Loucy (cell line): ENCODE measurements around the gene KLHL12.

Source experiments
- H2AFZ ChIP-seq: fragments of 200-600 bp; sonication (generic); 2 replicates; pipeline ENCODE4 v1.6.0; 2016; ENCODE audit warnings: antibody characterized with exemption, mild to moderate bottlenecking, low read length, moderate library complexity
- H3F3A ChIP-seq: fragments of 200-600 bp; 2 replicates; pipeline ENCODE4 v1.6.0; 2016; ENCODE audit warnings: antibody characterized with exemption, low read depth, mild to moderate bottlenecking
- H3K27me3 ChIP-seq: fragments of 200-600 bp; sonication (generic); 2 replicates; pipeline ENCODE4 v1.6.1; 2014; ENCODE audit warnings: low read length, mild to moderate bottlenecking; ENCODE audit not compliant: insufficient read depth, poor library complexity, severe bottlenecking
- H3K36me3 ChIP-seq: fragments of 200-600 bp; sonication (generic); 2 replicates; pipeline ENCODE4 v1.6.1; 2016; ENCODE audit warnings: low read length; ENCODE audit not compliant: insufficient read depth
- H3K4me1 ChIP-seq: fragments of 200-600 bp; sonication (generic); 2 replicates; pipeline ENCODE4 v1.5.1; 2014; ENCODE audit warnings: low read length, mild to moderate bottlenecking; ENCODE audit not compliant: insufficient read depth, poor library complexity, severe bottlenecking
- H3K4me2 ChIP-seq: fragments of 200-600 bp; sonication (generic); 2 replicates; pipeline ENCODE4 v1.6.0; 2014; ENCODE audit warnings: antibody characterized with exemption, low read length, low read depth, mild to moderate bottlenecking; ENCODE audit not compliant: poor library complexity, severe bottlenecking
- H3K4me3 ChIP-seq: fragments of 200-600 bp; sonication (generic); 2 replicates; pipeline ENCODE4 v1.5.1; 2014; ENCODE audit warnings: low read length, mild to moderate bottlenecking, mixed read lengths; ENCODE audit not compliant: poor library complexity, severe bottlenecking
- H3K79me2 ChIP-seq: fragments of 200-600 bp; sonication (generic); 2 replicates; pipeline ENCODE4 v1.6.1; 2014; ENCODE audit warnings: low read length; ENCODE audit not compliant: insufficient read depth
- H3K9ac ChIP-seq: fragments of 200-600 bp; sonication (generic); 2 replicates; pipeline ENCODE4 v1.6.0; 2014; ENCODE audit warnings: mild to moderate bottlenecking, low read depth, low read length, moderate library complexity; ENCODE audit not compliant: poor library complexity, severe bottlenecking
- H3K9me2 ChIP-seq: fragments of 200-600 bp; sonication (generic); replicated peaks from 2 replicates; pipeline ENCODE4 v1.6.1; 2016; ENCODE audit warnings: low read depth, low read length, mixed read lengths
- H3K9me3 ChIP-seq: fragments of 200-600 bp; sonication (generic); 2 replicates; pipeline ENCODE4 v1.6.1; 2014; ENCODE audit warnings: mild to moderate bottlenecking, antibody characterized with exemption, low read length, low read depth; ENCODE audit not compliant: insufficient read depth
- H4K20me1 ChIP-seq: fragments of 200-600 bp; sonication (generic); 2 replicates; pipeline ENCODE4 v1.6.0; 2014; ENCODE audit warnings: antibody characterized with exemption, low read length, mild to moderate bottlenecking; ENCODE audit not compliant: insufficient read depth, poor library complexity, severe bottlenecking
- EZH2phosphoT487 ChIP-seq: fragments of 200-600 bp; IDR thresholded peaks from 2 replicates; pipeline ENCODE4 v1.6.1; 2018; ENCODE audit warnings: antibody characterized with exemption, mild to moderate bottlenecking, moderate library complexity, borderline replicate concordance
- TF ChIP-seq, protein P1 (sequence below): fragments of 200-600 bp; sonication (generic); conservative IDR thresholded peaks from 2 replicates; pipeline ENCODE4 v1.5.1; 2014; ENCODE audit warnings: mild to moderate bottlenecking, antibody characterized with exemption, low read length

The KLHL12 gene

GRCh38 chr1:202972046-202972445 lies 45.0 kb upstream of the KLHL12 start:
- no peaks in the 10 kb centered on the region for H3K9me2 ChIP-seq
- no peaks in the 10 kb centered on the region for H3K79me2 ChIP-seq
- no peaks in the 10 kb centered on the region for H3K9me3 ChIP-seq
- TF ChIP-seq EZH2phosphoT487: no peak
- TF ChIP-seq, protein P1, sequence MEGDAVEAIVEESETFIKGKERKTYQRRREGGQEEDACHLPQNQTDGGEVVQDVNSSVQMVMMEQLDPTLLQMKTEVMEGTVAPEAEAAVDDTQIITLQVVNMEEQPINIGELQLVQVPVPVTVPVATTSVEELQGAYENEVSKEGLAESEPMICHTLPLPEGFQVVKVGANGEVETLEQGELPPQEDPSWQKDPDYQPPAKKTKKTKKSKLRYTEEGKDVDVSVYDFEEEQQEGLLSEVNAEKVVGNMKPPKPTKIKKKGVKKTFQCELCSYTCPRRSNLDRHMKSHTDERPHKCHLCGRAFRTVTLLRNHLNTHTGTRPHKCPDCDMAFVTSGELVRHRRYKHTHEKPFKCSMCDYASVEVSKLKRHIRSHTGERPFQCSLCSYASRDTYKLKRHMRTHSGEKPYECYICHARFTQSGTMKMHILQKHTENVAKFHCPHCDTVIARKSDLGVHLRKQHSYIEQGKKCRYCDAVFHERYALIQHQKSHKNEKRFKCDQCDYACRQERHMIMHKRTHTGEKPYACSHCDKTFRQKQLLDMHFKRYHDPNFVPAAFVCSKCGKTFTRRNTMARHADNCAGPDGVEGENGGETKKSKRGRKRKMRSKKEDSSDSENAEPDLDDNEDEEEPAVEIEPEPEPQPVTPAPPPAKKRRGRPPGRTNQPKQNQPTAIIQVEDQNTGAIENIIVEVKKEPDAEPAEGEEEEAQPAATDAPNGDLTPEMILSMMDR: no peak
- no peak overlapping the region for H3K4me3 ChIP-seq
- H3K9ac ChIP-seq: no peak overlapping the region
- H4K20me1 ChIP-seq: no peaks in the 10 kb centered on the region
- H3F3A ChIP-seq: no peaks in the 10 kb centered on the region
- no peaks in the 10 kb centered on the region for H3K36me3 ChIP-seq
- H3K4me2 ChIP-seq: no peak overlapping the region
- no peak overlapping the region for H2AFZ ChIP-seq
- peaks cover 16% of the 10 kb centered on the region for H3K4me1 ChIP-seq
- H3K27me3 ChIP-seq: no peaks in the 10 kb centered on the region

DNA sequence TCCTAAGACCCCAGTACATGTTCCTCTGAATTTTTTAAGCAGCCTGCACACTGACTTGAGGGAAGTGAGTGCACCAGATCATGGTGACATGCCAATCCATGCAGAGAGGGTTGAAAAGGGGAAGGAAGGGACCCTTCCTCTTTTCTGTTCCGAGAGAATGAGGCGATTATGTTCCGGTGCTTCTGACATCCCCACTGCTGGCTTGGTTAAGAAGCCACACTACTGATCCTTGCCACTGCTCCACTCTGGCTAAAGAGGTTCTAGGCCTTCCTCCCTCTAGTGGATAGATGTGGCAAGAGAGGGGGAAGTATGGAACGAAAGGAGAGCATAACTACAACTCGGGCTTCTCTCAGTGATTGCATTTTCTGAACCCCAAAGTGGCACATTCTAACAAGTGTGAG lies 41.9 kb upstream of the KLHL12 start:
- Histone ChIP-seq H3K27me3 (no peaks in the 10 kb centered on the region), H3K4me3 (peak overlapping the region; percentile 98), H3F3A (no peaks in the 10 kb centered on the region), H2AFZ (peak overlapping the region; percentile 62), H3K79me2 (no peaks in the 10 kb centered on the region), H4K20me1 (no peaks in the 10 kb centered on the region), H3K4me2 (peak overlapping the region; percentile 99), H3K4me1 (peaks cover 22% of the 10 kb centered on the region), H3K9ac (peak overlapping the region; percentile 76), H3K9me2 (no peaks in the 10 kb centered on the region), H3K36me3 (no peaks in the 10 kb centered on the region), H3K9me3 (no peaks in the 10 kb centered on the region)
- TF ChIP-seq, protein P1: peak; percentile 77
- no peak for TF ChIP-seq EZH2phosphoT487

DNA sequence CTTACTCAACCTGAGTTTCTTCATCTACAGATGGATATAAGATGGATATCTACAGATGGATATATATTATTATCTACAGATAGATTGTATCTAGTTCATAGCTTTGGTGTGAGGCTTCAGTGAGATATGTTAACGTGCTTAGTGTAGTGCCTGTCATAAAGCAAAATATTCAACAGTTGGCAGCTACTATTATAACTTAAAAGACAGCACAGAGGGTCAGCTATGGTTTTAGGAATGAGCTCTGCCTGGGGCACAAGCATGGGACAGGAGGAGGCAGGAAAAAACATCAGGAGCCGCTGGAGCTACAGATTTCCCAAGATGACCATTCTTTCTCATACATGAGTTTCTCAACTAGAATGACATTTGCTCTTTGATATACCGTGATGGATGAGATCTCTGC lies 41.3 kb upstream of the KLHL12 start:
- Histone ChIP-seq H3K9me2 (no peaks in the 10 kb centered on the region), H3F3A (no peaks in the 10 kb centered on the region), H4K20me1 (no peaks in the 10 kb centered on the region), H3K4me1 (peaks cover 22% of the 10 kb centered on the region), H3K9ac (peak overlapping the region; percentile 76), H3K27me3 (no peaks in the 10 kb centered on the region), H3K4me2 (peak overlapping the region; percentile 99), H3K4me3 (peak overlapping the region; percentile 98), H3K9me3 (no peaks in the 10 kb centered on the region), H3K79me2 (no peaks in the 10 kb centered on the region), H3K36me3 (no peaks in the 10 kb centered on the region), H2AFZ (peak overlapping the region; percentile 88)
- TF ChIP-seq EZH2phosphoT487: no peak

DNA sequence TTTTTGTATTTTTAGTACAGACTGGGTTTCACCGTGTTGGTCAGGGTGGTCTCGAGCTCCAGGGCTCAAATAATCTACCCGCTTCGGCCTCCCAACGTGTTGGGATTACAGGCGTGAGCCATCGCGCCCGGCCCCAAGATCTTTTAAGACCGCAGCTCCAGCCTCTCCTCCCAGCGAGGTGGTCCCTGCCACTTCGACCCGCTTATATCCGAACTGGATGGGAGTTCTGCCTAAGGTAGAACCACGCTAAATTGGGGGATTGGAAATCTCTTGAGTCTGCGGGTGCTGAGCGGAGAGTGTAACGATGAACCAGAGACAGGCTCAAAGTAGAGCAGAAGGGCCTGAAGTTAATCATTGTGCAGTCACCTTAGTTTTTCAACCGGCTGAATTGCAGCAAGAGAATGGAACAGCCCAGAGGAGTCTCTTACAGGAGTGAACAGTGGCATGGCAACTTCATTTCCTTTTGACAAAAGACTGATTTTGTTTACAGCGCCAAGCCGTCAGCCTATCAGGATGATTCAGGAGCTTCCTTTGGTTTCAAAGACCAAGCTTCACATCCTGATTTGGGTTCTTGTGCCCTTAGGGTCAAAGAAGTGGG lies 40.7 kb upstream of the KLHL12 start:
- TF ChIP-seq, protein P1: no peak; the same call in 1 of the 2 replicates
- TF ChIP-seq EZH2phosphoT487: no peak
- H2AFZ ChIP-seq: peak overlapping the region; percentile 88
- H3K4me2 ChIP-seq: peak overlapping the region; percentile 99
- no peaks in the 10 kb centered on the region for H3K27me3 ChIP-seq
- H3K9ac ChIP-seq: peak overlapping the region; percentile 76
- H3K9me2 ChIP-seq: no peaks in the 10 kb centered on the region
- peaks cover 22% of the 10 kb centered on the region for H3K4me1 ChIP-seq
- no peaks in the 10 kb centered on the region for H3F3A ChIP-seq
- H3K79me2 ChIP-seq: no peaks in the 10 kb centered on the region
- no peaks in the 10 kb centered on the region for H3K9me3 ChIP-seq
- H3K36me3 ChIP-seq: no peaks in the 10 kb centered on the region
- H3K4me3 ChIP-seq: peak overlapping the region; percentile 98
- H4K20me1 ChIP-seq: no peaks in the 10 kb centered on the region
